Keratinocyte (primary cell): Measurements from ENCODE around the gene COQ7.

Experiments used
- EZH2 ChIP-seq: IDR thresholded peaks from one replicate; pipeline ENCODE4 v1.6.1; 2012; ENCODE audit warnings: inconsistent platforms, mild to moderate bottlenecking, low read length, moderate library complexity
- TF ChIP-seq, protein P1 (sequence below), 3 experiments: IDR thresholded peaks in 1 of 3; conservative IDR thresholded peaks in 1 of 3; optimal IDR thresholded peaks in 1 of 3; 2 replicates in 2 of 3; 3 replicates in 1 of 3; pipeline versions ENCODE3 to v1.5.1; 2011; ENCODE audit warnings: low read length in 3 of 3, mild to moderate bottlenecking in 3 of 3, moderate library complexity in 2 of 3, control low read depth in 1 of 3, inconsistent platforms in 1 of 3; ENCODE audit not compliant: insufficient read depth in 2 of 3; ENCODE audit errors: extremely low read depth in 1 of 3

DNA sequence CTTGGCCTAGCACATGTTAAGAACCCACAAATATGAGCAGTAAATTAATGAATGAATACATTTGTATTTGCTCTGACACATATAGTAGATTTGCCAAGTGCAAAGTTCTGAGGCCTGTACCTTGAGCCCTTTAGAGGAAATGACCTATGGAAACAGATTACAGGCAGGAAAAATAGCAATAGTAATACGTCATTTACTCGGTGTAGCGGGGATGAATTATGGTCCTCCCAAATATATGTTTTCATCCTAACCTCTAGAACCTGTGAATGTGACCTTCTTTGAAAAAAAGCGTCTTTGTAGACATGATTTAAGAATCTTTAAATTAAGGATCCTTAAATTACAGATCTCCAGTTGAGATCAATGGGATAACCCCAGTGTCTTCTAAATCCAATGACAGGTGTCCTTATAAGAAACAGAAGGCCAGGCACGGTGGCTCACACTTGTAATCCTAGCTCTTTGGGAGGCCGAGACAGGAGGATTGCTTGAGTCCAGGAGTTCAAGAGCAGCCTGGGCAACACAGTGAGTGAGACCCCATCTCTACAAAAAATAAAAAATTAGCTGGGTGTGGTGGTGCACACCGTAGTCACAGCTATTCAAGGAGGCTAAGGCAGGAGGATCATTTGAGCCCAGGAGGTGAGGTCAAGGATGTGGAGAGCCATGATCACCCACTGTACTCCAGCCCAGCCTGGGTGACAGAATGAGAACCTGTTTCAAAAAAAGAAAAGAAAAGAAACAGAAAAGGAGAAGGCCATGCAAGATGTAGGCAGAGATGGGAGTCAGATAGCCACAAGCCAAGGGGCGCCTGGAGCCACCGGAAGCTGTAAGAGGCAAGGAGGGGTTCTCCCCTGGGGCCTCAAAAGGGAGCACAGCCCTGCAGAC, 41.2 kb downstream of the COQ7 start:
- no peak for TF ChIP-seq EZH2
- TF ChIP-seq, protein P1, sequence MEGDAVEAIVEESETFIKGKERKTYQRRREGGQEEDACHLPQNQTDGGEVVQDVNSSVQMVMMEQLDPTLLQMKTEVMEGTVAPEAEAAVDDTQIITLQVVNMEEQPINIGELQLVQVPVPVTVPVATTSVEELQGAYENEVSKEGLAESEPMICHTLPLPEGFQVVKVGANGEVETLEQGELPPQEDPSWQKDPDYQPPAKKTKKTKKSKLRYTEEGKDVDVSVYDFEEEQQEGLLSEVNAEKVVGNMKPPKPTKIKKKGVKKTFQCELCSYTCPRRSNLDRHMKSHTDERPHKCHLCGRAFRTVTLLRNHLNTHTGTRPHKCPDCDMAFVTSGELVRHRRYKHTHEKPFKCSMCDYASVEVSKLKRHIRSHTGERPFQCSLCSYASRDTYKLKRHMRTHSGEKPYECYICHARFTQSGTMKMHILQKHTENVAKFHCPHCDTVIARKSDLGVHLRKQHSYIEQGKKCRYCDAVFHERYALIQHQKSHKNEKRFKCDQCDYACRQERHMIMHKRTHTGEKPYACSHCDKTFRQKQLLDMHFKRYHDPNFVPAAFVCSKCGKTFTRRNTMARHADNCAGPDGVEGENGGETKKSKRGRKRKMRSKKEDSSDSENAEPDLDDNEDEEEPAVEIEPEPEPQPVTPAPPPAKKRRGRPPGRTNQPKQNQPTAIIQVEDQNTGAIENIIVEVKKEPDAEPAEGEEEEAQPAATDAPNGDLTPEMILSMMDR (optimal IDR thresholded peaks at IDR 0.05 in 1 of 3, IDR thresholded peaks at IDR 0.05 in 1 of 3, conservative IDR thresholded peaks at IDR 0.05 in 1 of 3; ENCODE audit: extremely low read depth in 1 of 3, insufficient read depth in 2 of 3, low read length in 3 of 3), result no peak
